ENCODE results near the gene TIAM1.

TIAM1 gene

GRCh38 chr21:31182231-31183140 is 161.6 kb downstream of the TIAM1 start:
- in situ Hi-C loops (cut with MboI; ENCODE audit: low sequenced_read_pairs) = no loop called here

DNA sequence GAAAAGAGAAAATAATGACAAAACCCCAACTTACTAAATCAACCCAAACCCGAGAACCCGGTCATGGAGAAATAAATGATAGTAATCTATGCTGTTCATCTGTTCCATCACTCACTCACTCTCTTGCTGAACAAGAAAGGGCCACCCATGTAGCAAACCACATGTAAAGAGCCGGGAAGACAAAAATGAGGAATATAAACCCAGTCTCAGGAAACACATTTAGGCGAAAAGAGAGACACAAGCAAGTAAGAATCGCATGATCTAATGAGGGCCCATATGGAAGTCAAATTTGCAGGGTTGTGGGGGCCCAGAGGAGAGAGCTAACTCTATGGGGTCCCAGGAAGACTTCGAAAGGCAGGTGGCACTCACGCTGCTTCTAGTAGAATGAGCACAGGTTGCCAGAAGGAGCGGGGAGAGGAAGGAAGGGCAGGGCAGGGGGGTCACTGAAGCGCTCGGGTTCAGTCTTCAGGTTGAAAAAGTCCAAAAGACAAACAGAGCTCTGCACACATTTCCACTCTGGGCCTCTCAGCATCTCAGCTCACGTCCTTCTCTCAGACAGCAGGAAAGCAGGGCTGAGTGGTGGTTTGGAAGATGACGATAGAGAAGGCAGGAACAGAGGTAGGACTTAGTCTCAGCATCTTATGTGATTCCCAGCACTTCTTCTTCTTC is 162.8 kb downstream of the TIAM1 start:
- in situ Hi-C loops (cut with MboI; ENCODE audit: low sequenced_read_pairs) = no loop called here

DNA sequence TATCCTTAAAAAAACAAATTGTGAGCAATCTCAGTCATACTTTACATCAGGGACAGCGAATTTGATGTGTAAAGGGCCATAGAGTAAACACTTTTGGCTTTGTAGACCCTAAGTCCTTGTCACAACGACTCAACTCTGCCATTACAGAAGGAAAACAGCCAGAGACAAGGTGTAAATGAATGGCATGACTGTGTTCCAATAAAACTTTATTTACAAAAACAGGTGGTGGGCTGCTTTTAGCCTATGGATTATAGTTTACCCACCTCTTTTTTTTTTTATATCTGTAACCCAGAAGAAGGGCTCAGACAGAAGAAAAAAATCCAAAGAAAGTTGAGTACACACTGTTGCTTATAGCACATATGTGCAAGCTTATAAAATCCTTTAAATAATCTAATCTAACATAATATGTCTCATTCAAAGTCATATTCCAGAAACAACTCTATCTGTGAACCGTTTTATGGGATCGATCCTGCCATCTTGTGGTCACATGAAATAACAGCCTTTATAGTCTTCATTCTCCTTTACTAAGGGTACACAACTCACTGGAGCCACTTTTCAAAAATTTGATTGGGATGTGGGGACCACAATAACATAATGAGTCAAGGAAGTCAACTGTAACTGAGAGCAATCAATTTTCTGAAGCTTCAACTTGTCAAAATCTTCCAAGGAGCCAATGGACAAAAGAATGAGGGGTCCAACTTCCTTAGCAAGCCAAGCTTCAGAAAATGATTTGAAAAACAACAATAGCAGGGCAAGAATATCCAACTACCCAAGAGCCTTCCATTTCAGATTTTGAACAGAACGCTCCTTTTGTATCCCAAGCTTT is 163.6 kb downstream of the TIAM1 start:
- in situ Hi-C loops (cut with MboI; ENCODE audit: low sequenced_read_pairs) = no loop called here

DNA sequence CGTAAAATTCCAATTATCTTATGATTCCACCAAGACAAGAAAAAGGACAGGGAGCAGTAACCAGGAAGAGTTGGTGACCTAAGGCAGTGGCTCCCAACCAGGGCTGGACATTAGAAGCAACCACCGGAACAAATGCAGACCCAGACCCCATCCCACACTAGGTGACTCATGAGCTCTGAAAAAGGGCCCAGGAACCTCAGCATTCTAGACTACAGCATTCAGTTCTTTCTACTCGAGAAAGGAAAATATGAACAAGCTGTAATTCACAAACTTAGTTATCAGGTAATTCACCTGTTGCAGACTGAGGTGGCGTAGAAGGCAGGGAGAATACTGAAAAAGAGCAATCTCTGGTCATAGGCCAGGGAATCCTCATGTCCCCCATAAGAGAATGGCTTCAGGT is 167.3 kb downstream of the TIAM1 start:
- in situ Hi-C loops (cut with MboI; ENCODE audit: low sequenced_read_pairs) = no loop called here

DNA sequence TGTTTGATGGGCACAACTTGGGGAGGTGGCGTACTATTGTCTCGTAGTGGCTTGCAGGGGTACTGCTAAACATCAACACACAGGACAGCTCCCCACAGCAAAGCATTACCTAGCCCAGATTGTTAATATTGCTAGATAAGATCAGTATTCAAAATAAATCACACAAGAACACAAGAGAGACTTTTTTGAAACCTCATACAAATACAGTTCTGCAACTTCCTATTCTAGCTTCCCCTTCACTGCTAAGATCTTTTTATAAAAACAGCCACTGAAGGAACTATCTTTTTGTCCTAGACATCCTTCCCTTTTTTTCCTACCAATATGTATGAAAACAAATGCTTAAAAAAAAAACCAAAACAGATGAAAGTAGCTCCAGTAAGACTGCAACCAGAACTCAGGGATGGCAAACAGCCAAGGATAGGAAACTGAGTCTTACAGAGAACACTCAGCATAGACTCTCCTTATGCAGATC is 167.9 kb downstream of the TIAM1 start:
- in situ Hi-C loops (cut with MboI; ENCODE audit: low sequenced_read_pairs) = no loop called here

DNA sequence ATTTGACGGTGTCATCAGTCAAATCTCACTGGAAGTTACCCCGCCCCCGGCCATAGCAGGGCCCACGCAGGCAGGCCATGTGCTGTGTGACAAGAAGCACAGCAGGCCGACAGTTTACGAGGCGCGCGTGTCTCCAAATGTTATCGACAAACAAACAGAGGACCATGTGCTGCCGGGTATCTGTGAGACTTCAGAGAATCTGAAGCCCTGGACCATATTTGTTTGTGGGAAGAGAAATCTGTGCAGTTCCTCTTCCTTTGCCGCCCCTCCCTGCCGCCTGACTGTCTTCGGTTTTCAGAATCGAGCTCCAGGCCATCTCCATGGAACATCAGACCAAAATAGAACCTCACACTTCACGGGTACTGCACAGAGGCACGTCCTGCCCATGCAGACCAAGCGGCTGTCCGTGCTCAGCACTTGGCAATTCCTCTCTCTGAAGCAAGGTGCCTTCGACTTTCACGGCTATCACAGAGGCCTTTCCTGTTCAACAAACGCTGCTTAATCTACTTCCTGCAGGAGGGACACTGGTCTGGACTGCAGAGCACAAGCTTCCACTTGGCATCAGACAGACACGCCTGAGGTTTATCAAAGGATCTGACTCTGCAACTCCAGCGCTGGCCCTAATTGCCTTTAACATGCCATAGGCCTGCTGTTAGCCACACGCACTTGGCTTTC is 170.0 kb downstream of the TIAM1 start:
- in situ Hi-C loops (cut with MboI; ENCODE audit: low sequenced_read_pairs) = no loop called here

DNA sequence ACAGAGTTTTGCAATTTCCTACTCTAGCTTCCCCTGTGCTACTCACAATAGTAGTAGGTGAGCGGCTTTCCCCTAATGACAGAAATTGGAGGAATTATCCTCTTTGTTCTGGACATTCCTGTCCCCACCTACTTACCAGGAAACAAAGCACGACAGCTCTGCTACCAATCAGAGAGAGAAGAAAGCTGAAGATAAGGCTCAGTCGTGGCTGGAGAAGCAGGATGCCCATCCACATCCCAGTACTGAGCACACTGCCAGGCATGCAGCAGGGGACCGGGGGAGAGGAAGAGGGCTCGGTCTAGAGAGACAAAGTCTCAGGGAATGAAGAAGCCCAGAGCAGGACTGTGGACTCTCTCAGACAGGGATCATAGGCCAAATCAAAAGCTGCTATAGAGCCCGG is 171.7 kb downstream of the TIAM1 start:
- in situ Hi-C loops (cut with MboI; ENCODE audit: low sequenced_read_pairs) = no loop called here

DNA sequence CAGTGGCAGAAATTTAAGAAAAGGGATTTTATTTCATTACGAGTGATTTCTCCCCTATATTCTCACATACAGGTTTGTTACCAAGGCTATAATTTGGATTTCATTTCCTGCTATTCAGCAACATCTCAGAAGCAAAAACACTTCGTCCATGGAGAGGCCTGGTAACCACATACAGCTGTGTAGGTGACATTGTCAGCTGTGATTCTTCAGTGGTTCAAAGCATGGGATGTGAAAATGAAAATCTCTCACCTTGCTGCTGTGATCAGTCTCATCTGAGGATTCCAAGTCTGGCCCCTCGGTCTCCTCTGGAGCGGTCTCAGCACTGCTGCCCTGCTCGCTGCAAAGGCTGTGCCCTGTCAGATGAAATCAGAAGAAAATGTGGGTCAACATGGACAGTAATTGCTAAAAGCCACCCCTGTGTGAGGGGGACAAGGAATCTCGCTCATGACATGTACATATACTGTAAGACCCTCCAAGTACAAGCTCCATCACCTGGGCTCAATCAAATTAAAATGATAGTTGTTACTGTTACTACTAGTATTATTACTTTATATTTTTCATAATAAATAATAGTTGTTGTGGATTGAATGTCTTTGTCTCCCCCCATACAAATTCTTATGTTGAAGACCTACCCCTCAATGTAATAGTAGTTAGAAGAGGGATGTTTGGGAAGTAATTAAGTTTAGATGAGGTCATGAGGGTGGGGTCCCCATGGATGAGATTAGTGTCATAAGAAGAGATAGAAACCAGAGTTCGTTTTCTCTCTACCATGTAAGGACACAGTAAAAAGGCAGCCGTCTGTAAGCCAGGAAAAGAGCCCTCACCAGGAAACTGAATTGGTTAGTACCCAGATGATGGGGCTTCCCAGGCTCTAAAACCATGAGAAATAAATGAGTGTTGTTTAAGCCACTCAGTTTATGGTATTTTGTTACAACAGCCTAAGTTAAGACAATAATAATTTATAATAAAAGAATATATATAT is 179.1 kb downstream of the TIAM1 start:
- in situ Hi-C loops (cut with MboI; ENCODE audit: low sequenced_read_pairs) = no loop called here

- in situ Hi-C loops (cut with MboI; ENCODE audit: low sequenced_read_pairs) = no loop called here
These were observed 181.2 kb downstream of the TIAM1 start for GRCh38 chr21:31162827-31163226.

DNA sequence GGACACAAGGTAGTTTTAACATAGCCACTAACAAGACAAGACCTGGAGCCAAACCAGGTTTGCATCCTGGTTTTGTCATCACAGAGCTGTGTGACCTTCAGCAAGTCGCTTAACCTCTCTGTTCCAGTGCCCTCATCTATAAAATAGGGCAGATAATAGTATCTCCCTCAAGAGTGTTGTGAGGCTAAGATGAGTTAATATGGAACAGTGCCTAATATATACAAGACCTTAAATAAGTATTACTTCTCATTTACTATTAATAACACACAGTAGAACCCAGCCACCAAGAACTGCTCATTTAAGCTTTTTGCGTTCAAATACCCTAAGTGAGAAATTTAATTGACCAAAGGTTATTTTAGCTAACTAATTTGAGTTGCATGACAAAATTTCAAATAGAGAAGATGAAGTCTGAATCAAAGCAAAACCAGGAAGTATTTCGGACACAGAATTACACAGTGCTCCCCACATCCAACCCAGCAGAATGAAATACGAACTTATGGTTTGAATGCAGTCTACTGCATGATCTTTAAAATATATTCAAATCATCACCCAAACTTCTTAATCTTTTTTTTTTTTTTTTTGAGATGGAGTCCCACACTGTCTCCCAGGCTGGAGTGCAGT is 181.9 kb downstream of the TIAM1 start:
- in situ Hi-C loops (cut with MboI; ENCODE audit: low sequenced_read_pairs) = no loop called here

- in situ Hi-C loops (cut with MboI; ENCODE audit: low sequenced_read_pairs) = no loop called here
These were observed 182.9 kb downstream of the TIAM1 start for GRCh38 chr21:31161157-31161556.

- in situ Hi-C loops (cut with MboI; ENCODE audit: low sequenced_read_pairs) = no loop called here
These were observed 184.3 kb downstream of the TIAM1 start for GRCh38 chr21:31159808-31160207.

DNA sequence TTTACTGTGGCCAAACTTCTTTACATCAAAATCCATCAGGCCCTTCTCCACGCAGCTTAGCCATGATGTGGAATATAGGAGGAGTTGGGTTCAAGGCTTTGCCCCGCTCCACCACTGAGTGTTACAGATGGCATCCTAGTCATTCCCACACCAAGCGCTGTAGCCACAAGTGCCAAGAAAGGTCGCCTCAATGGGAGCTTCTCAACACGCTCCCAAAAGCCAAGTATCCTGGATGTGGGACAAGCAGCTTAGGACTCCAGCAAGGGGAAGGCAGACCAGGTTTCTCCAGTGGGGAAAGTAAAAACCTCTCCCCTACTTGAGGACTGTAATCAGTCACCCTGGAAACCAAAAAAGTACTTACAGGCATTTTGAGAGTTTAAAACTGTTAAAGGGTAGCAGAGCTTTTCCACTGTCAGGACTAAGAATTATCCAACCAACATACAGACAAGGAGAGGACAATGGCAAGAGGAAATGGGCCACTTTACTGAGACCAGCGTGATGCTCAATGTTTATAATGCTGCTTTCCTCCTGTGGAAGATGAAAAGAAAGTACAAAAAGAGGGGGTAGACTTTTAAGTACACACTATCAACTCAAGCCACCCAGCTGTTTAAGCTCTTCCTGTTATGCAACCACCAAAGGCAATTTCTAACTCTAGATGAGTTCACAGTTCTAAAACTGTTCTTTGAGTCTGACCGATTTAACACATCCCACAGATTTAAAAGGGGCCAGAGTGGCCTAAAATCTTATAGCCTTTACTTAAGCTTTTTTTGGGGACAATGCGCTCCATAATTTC is 185.1 kb downstream of the TIAM1 start:
- in situ Hi-C loops (cut with MboI; ENCODE audit: low sequenced_read_pairs) = no loop called here

GRCh38 chr21:31157756-31158155 is 186.3 kb downstream of the TIAM1 start:
- in situ Hi-C loops (cut with MboI; ENCODE audit: low sequenced_read_pairs) = no loop called here

- in situ Hi-C loops (cut with MboI; ENCODE audit: low sequenced_read_pairs) = no loop called here
These were observed 187.4 kb downstream of the TIAM1 start for GRCh38 chr21:31156662-31157061.

DNA sequence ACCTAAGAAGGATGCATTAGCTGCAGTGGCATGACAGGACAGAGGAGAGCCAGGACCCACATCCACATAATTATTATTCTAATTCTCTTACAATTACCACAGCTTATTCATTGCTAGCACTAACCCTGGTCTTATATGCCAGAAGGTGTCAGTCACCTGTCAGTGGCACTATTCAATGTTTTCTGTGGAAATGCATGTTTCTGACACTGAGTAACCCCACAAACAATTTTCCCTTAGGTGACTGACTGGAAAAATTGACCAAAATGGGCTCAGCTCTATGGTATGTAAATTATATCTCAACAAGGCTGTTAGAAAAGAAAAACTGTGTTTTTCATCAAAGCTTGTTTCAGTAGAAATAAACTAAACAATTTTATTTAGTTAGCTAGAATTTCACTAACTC is 187.9 kb downstream of the TIAM1 start:
- in situ Hi-C loops (cut with MboI; ENCODE audit: low sequenced_read_pairs) = no loop called here

DNA sequence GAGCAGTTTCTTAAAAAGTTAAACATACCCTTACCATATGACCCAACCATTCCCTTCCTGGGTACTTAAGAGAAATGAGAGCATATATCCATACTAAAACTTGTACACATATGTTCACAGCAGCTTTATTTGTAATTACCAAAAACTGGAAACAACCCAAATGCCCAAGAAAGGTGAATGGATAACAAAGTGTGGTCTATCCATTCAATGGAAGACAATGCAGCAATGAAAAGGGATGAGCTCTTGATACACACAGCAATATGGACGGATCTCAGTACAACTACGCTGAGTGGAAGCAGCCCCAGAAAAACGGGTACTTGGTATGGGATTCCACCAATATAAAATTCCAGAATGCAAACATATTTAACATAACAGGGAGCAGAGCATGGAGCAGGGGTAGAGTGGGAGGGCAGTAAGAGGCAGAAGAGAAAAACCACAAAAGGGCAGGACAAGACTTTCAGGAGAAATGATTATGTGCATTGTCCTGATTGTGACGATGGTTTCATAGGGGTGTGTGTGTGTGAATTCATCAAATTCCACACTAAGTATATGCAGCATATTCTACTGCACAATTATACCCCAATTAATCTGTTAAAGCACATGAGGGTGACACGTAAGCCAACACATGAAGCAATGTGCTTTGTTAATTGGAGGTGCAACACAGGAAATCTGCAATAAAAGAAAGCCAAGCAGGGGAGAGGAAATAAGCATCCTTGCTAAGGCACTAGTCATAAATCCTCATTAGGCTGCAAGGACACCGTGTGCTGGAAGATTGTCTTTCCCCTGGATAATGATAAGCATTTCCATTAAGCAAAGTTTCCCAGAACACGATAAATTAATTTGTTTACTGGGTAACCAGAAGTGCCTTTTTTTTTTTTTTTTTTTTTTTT is 192.7 kb downstream of the TIAM1 start:
- in situ Hi-C loops (cut with MboI; ENCODE audit: low sequenced_read_pairs) = no loop called here
